Kasumi-1 (cell line): ENCODE measurements around the gene HLA-DOB.

ENCODE experiments used
- DNase-seq, 2 experiments: peaks; one replicate each; lab custom pipeline; 2025; lab: John Stamatoyannopoulos, UW

HLA-DOB gene

DNA sequence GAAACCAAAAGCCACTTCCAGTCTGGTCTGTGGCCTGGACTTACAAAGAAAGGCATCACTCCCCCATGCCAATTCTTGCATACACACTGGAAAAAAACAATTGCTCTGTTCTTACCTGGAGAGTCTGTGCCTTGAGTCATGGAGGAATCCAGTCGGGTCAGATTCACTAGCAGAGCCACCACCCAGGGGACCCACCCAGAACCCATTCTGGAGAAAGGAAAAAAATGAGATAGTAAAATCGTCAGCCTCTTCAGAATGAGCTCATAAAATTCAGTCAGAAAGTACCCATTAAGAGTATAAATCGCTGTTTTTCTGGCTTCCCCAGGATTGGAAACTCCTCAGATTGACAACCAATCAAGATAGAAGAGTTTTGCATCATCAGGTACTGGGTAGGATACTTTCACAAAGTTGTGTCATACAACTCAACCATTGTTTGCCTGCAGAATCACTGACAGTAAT is at the start of gene HLA-DOB:
HLA-DOB (minus strand) TSS at position 257 of the 459 bp plus-strand sequence; CDS start at position 206, 51 bp downstream.
- no peak for DNase-seq

DNA sequence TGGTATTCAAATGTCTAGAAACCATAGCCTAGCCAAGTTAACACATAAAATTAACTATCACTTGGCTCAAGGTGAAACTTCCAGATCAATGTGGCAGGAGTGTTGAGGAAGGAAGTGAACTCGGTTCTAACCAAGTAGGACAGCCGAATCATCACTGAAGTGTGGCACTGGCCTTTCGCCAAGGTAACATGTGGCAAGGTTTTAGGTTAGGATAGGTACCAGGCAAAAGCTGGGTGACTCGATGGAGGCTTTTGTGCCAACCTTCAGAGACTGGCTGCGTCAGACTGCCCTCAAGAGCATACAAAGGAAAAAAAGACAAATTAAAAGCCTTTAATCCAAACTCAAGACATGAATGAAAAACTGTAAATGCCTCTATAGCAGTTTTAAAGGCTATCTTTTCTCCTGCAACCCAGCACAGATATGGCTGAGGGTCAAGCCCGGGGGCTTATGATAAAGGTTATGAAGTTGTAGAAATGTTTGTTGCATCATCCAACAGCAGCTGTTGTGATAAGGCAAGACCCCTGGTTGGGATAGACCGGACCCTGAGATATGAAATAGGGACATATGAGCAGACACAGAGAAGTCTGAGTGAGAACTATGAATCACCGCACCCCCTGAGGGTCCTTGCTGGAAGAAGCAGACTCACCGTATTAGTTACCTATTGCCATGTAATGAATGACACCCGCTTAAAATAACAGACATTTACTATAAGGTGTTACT is 49.1 kb upstream of the HLA-DOB start:
- DNase-seq, result no peak

DNA sequence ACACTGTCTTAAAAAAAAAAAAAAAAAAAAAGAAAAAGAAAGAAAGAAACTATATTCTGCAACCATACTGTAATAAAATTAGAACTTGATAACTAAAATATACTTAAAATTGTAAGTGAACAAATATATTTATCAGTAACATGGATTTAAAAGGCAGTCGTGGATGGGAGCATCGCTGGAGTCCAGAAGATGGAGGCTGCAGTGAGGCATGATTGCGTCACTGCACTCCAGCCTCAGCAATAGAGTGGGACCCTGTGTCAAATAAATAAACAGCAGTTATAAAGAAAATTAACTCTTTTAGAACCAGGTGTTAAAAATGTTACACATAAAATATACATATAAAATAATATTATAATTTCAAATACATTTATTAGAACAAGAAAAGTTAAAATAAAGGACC is 45.9 kb upstream of the HLA-DOB start:
- no peak for DNase-seq

DNA sequence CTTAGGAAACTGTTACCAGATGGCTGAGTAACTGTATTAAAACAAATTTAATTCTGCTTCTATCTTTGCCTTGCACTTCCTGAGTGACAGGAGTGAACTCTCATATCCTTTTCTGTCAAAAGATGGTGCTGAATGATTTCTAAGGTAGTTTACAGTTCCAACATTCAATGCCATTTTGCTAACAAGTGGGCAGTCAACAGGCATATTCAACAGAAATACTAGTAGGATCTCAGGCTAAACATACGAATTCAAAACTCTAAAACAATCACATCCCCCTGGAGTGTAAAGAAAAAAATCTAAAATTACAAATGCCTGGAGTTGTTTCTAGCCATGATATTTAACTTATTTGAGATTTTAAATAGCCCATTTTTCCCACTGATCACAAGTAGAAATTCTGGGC is 43.9 kb upstream of the HLA-DOB start:
- DNase-seq, result no peak

DNA sequence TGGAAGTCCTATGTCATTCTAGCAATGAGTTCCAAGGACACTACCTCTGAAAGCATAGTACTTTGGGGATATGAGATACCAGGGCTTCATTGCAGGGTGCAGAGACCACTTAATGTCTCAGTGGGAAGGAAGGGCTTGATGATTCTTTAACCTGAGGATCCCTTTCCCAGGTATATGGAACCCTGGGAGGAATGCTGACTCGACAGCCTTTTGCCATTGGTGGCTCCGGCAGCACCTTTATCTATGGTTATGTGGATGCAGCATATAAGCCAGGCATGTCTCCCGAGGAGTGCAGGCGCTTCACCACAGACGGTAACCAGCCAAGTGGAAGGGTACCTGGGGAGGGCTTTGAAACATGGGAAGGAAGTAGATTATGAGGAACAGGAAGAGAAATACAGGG is 41.4 kb upstream of the HLA-DOB start:
- no peak for DNase-seq

DNA sequence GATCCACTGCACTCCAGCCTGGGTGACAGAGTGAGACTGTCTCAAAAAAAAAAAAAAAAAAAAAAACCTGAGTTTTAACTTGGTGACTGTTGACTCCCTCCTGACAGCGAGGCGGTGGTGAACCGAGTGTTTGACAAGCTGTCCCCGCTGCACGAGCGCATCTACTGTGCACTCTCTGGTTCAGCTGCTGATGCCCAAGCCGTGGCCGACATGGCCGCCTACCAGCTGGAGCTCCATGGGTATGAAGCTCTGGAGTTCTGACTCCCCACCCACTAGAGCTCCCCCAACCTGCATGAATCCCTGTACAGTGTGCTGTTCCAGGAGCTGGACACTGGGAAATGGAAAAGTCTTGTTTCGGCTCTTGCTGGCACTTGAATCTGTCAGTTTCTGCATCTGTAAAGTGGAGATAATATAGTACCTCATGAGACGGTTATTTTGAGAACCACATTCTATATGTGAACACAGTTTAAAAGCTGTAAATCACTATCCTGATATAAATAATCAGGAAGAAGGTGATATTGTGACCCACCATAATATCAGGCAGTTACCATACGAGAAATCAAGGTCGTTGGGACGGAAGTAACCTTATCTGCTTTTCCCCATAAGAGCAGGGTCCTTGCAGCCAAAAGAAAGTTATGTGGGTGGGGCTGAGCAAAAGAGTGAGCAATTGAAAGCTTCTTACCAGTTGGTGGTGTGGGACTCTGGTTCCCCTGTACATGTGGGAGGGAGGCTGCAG is 40.5 kb upstream of the HLA-DOB start:
- no peak for DNase-seq

DNA sequence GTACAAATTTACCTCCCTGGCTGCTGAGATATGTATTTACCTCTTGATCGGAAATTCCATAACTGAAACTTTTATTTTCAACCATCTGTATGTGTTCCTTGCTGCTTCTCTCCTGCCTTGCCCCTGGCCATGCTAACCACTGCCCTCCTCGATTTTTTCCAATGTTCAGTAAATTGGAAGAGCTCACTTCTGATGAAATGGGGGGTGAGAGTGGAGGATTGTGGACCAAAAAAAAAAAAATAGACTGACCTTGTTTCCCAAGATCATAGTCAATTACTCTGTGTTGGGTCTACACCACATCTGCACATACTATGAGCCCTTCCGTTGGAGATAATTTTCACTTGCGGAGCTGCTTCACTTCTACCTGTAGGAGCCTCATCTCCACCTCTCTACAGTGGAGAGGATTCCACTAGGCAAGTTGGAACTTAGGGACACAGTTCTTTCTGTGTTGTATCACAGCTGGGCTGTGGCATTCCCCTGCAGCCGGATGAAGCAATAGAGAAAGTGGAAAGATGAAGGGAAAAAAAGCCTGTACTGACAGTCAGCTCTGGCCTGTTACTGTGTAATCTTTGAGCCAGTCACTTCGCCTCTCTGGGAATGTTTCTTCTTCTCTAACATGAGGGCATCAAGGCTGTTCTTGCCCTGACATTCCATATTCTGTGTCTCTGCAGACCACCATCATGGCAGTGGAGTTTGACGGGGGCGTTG is 38.8 kb upstream of the HLA-DOB start:
- no peak for DNase-seq

DNA sequence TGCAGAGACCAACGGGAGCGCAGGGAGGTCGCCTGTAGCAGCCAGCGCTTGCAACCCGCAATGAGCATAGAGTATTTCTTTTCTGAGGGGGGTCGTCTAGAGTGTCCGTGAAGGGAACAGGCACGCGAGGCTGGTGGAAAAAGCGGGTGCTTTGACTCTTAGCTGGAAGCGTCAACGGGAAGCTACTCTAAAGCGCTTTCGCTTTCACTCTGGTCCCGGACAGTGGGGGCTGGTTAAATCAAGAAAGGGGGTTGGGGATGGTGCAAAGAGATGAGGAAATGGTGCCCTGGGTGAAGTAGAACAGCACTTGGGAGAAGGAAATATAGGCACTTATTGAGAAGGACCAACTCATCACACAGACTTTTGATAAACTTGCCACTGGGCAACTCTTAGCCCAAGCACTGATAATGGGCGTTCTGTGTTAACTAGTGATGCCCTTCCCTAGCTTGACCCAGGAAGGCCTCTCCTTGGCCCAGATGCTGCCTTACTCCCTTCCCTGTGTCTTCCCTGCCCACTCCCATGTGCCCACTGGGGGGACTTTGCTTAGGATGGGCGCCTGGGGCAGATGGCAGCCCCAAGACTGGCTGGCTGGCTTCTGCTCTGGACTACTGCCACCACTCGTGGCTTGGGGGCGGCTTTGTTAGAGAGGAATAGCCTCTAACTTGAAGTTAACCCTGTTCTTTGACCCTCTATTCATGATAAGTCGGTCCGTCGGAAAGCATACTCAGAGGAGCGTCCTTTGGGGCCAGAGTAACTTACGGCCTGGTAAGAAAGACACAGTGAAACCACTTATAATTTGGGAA is 37.8 kb upstream of the HLA-DOB start:
- no peak for DNase-seq

DNA sequence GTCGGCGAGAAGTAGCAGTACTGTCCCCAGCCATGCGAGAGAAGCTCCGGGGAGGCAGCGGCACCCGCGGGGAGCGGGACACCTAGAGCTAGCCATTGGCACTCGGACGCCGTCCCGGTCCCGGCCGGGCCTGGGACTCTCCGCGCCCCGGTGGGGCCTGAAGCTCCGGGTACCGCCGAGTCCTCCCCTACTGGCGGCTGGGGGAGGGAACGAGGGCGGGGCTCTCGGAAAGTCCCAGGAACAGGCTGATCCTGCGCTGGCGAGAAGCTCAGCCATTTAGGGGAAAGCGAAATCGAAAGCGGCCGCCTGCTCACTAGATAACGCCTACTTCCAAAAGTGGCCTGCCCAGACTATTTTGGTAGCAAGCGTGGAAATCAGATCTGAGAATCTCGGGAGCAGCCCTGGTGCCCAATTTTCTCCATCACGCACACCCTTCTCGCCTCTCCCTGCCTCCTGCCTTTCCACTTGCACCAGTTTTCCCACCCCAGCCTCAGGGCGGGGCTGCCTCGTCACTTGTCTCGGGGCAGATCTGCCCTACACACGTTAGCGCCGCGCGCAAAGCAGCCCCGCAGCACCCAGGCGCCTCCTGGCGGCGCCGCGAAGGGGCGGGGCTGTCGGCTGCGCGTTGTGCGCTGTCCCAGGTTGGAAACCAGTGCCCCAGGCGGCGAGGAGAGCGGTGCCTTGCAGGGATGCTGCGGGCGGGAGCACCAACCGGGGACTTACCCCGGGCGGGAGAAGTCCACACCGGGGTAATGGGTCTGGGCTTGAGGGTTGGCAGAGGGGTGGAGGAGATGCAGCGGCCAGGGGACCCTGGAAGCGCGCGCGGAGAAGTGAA is 37.0 kb upstream of the HLA-DOB start, which contains the start of the genes PSMB9 and TAP1:
PSMB9 (plus strand) TSS at position 652 of the 835 bp plus-strand sequence; CDS start at position 690, 38 bp downstream.
TAP1 (minus strand) TSS at position 164 of the 835 bp plus-strand sequence; CDS start at position 96, 68 bp downstream.
- peak; percentile 90 to 92 for DNase-seq

DNA sequence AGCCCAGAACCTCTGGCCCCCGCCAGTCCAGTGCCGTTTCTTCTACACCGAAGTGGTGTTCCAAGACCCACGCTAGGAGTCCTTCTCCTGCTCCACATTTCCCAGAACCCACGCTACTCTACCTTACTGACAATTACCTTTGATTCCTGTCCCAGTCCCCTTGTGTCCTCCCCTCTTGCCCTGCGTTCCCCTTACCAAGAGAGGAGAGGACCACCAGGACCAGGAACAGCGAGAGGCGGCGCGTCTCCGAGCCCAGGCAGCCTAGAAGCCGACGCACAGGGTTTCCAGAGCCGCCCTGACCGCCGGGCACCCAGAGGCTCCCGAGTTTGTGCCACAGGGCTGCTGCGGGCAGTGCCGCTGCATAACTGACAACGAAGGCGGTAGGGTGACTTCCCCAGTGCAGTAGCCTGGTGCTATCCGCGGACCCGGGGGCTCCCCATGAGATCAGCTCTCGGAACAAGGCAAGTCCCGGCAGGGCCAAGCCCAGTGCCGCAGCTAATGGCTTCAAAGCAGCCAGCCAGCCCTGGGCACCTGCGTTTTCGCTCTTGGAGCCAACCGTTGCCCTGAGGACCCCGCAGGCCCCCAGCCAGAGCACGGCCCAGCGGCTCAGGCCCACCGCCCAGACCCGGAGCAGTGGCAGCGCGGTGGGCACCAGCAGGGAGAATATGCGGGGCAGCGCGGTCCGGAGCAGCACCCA is 36.2 kb upstream of the HLA-DOB start:
- peak in 1 of 2 experiments; percentile 20 for DNase-seq

DNA sequence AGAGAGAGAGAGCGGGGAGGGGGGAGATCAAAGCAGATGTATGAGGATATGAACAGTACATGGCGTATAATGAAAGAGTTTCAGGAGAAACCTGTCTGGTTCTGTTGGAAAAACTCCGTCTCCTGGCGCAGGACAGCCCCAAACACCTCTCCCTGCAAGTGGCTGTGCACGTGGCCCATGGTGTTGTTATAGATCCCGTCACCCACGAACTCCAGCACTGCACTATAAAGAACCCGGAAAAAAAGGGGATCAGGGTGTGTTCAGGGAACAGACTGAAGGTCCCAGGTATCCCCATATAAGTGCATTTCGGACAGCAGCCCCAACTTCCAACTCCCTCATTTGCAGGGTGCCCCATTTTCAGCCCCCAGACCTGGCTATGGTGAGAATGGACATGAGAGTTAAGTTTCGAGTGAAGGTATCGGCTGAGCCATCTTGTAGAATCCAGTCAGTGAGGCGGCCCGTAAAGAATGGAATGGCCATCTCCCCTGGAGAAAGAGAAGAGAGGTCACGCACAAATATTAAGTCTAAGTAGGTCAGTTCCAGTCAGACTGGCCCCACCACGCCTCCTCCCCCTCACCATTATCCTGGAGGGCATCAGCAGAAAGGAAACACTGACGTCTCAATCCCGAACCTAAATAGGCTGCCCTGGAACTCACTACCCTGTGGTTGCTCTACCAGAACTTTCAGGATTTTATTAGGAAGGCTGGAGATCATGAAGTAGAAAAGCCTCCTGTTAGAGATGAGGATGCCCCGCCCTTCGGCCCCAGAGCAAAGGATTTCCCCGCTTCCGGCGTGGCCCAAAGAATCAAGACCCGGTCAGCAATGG is 35.4 kb upstream of the HLA-DOB start:
- no peak for DNase-seq

DNA sequence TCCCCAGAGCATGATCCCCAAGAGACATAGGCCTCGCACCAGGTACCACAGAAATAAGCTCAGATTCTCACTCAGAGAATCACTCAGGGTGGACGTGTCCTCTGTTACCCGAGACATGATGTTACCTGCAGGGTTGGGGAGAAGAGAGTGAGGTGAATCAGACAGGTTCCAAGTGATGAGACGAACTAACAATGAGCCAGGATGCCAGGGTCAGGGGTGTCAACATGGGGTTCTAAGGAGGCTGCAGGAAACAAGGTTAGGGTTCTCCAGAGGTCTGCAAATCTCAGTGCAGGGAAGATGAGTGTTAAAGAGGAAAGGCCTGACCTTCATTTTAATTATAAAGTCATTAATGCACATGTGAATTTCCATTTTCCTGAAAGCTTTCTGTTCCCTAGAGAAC is 34.2 kb upstream of the HLA-DOB start:
- no peak for DNase-seq

DNA sequence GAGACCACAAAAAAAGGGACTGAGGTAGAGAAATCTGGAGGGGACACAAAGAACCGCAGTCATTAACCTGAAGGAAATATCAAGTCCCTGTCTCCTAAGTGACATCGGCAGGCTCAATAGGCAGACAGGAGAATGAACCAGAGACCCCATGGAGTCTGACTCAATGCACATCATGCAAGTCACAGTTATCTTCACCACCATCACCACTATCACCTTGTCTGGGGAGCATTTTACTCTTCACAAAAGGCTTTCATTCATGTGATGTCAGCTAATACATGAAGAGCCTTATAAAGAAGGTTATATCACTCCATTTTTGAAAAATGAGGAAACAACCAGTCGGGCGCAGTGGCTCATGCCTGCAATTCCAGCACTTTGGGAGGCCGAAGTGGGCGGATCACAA is 32.3 kb upstream of the HLA-DOB start:
- DNase-seq, result no peak

DNA sequence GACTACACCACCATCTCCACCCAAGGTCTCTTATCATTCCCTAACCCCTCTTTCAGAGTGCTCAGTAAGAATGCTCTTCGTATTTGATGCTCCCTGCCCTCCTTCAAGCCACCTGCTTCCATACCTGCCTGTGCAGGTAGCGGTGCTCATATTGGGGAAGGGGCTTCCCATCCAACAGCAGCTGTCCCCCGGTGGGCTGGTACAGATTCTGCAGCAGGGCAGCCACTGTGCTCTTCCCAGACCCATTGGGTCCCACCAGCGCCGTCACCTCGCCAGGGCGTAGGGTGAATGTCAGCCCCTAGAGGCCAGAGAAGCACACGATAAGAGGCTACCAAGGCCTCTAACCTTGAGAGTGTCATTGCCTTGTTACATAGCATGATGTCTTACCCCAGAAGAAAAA is 31.0 kb upstream of the HLA-DOB start:
- DNase-seq, result no peak

DNA sequence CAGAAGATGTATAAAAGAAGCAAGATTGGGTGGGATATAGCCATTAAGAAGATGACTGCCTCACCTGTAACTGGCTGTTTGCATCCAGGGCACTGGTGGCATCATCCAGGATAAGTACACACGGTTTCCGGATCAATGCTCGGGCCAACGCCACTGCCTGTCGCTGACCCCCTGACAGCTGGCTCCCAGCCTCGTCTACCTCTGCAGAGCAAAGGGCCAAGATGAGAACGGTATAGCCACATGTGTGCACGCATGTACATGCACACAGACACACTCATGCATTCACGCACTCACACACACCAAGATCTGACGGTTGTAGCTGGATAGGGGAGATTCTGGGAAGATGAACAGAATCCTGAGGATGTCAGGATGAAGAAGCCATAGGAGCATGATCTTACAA is 30.2 kb upstream of the HLA-DOB start:
- no peak for DNase-seq

DNA sequence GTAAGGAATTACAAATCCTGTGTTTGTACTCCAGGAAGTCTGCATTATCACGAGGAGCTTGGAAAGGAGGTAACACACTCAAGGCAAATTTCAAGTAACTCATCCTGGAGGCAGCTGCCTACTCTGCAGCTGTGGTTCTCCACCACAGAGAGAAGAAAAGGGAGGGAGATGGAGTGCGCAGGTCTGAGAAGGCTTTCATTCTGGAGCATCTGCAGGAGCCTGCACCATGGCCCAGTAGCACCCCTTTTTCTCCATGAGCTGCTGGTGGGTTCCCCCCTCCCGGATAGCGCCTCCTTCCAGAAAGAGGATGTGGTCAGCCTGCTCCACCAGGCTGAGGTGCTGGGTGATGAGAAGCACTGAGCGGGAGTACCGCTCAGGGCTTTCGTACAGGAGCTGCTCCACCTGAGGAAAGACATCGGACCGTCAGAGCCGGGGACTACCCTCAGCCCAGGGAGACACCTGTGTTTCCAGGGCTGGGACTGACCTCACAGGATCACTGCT is 28.6 kb upstream of the HLA-DOB start:
- DNase-seq, result peak; percentile 23 to 40

DNA sequence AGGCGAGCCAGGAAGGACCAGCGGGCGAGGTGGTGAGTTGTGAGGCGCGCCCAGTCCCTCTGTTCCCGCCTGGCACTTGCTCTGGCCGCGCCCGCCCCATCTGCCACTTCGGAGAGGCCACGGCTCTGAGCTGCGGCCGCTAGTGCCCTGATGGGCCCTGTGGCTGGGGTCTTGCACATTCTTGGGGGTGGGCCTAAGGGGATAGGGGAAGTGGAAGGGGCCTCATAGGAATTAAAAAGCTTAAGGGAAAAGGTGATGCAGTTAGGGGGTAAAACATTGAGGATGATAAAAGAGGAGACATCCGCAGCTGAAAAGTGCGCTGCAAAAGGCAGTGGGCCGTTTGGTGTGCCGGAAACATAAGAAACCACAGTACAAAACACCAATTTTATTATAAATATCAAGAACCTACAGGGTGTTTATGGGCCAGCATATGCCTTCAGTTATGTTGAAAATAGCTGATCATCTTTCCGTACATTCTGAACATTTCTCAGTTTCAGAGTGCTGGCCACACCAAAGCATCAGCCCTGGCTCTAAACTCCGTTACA is 28.1 kb upstream of the HLA-DOB start:
- no peak for DNase-seq

DNA sequence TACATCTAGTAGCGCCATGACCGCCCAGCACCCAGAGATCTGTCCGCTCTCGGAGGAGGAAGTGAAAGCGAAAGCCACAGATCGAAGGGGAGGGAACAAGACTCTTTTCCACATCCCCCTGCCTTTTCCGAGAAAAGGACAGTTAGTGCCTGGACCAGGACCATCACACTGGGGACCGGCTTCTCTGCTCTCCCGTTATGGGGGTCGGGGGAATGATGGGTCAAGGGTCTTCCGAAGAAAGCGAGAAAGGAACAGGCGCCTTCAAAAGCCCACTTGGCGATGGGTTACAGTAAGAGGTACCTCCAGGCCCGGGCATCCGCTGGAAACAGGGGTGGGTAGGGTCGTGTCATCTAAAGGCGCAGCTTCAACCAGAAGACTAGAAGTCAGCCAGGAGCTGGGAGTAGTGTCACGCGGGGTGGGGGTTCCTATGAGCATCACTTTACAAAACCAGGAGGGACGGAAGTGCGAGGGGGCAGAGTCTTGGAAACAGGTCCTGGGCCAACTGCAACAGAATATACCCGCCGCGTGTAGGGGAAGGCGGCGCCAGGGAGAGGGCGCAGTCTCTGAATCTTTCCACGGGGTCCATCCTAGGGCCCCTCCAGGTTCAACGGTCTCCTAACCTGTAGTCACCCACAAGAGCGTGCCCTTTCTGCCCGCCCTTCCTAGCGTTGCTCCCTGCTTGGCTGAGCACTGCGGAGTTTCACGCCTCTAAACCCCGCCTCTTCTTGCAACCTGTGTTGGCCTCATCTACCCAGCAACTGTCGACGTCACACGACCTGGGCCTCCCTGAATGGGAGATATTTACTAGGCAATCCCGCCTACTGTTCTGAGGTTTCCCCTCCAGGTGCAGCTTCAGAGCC is 27.4 kb upstream of the HLA-DOB start, which contains the start of gene PSMB8:
PSMB8 (minus strand) TSS at position 69 of the 860 bp plus-strand sequence; CDS start at position 18, 51 bp downstream.
- DNase-seq, result peak; percentile 87 to 92
